GM19455 (cell line): ENCODE measurements around the gene SCNN1G.
"Not testable (repeated sequence)": the region's sequence is repeated elsewhere in the genome, so short reads cannot be mapped to it uniquely, and the experiment has no call there.

ENCODE experiments used
- ATAC-seq: cut with Tn5 transposase; IDR thresholded peaks from one replicate; pipeline ENCODE4 v1.9.1; 2021; ENCODE audit not compliant: unreplicated experiment

The SCNN1G gene

GRCh38 chr16:23182679-23183542 is at the start of gene SCNN1G:
Gene SCNN1G (plus strand): TSS chr16:23182745. CDS start chr16:23186272, 3,527 bp downstream.
- no peak for ATAC-seq

GRCh38 chr16:23132775-23133463 is 49.6 kb upstream of the SCNN1G start:
- ATAC-seq, result no peak

GRCh38 chr16:23134274-23134673 is 48.3 kb upstream of the SCNN1G start:
- no peak for ATAC-seq

GRCh38 chr16:23137256-23137655 is 45.3 kb upstream of the SCNN1G start:
- ATAC-seq, result no peak

GRCh38 chr16:23137818-23138217 is 44.7 kb upstream of the SCNN1G start:
- ATAC-seq, result no peak

- no peak for ATAC-seq
Measured at GRCh38 chr16:23140107-23140506, 42.4 kb upstream of the SCNN1G start.

GRCh38 chr16:23141033-23141432 is 41.5 kb upstream of the SCNN1G start:
- no peak for ATAC-seq

- ATAC-seq, result no peak
Measured at GRCh38 chr16:23141500-23141899, 41.0 kb upstream of the SCNN1G start.

GRCh38 chr16:23141959-23142740 is 40.4 kb upstream of the SCNN1G start:
- ATAC-seq, result no peak

GRCh38 chr16:23143391-23143790 is 39.2 kb upstream of the SCNN1G start:
- ATAC-seq, result no peak

- ATAC-seq, result not testable (repeated sequence)
Measured at GRCh38 chr16:23144393-23144792, 38.2 kb upstream of the SCNN1G start.

- ATAC-seq, result no peak
Measured at GRCh38 chr16:23145186-23145585, 37.4 kb upstream of the SCNN1G start.

- no peak for ATAC-seq
Measured at GRCh38 chr16:23145608-23146007, 36.9 kb upstream of the SCNN1G start.

- ATAC-seq, result no peak
Measured at GRCh38 chr16:23146877-23147601, 35.5 kb upstream of the SCNN1G start.

- ATAC-seq, result no peak
Measured at GRCh38 chr16:23147666-23148065, 34.9 kb upstream of the SCNN1G start.

GRCh38 chr16:23148166-23148512 is 34.4 kb upstream of the SCNN1G start:
- no peak for ATAC-seq

GRCh38 chr16:23148513-23149266 is 33.9 kb upstream of the SCNN1G start:
- peak; percentile 51 for ATAC-seq

- peak; percentile 92 for ATAC-seq
Measured at GRCh38 chr16:23149267-23149992, 33.1 kb upstream of the SCNN1G start, which contains the start of gene USP31. Gene USP31 (minus strand): TSS chr16:23149452. CDS start chr16:23149270, 182 bp downstream.

GRCh38 chr16:23149993-23150364 is 32.6 kb upstream of the SCNN1G start:
- ATAC-seq, result no peak
